Measurements from ENCODE around the gene FRMPD2. TPM values are rescaled to one million over a fixed set of nuclear protein-coding genes. Genes with fewer than 3 reads are reported as not detected.
A peak's percentile ranks its signal among the peaks of the same experiment; 100 is the strongest.

The FRMPD2 gene
- total RNA-seq, 1 experiment from 2014 or later: 0.30 TPM

GRCh38 chr10:48214716-48215485 is 59.6 kb downstream of the FRMPD2 start:
- no TSS peak for BruUV-seq (replicated peaks)
- Histone ChIP-seq H3K27ac (ENCODE audit: low read depth, low read length) (no peak overlapping the region), H3K9me2 (ENCODE audit: insufficient read depth) (0 out of 2 replicates have a peak, but pooled peaks cover 4% of the 10 kb centered on the region), H3K36me3 (ENCODE audit: control insufficient read depth in 1 of 2, insufficient read depth in 2 of 2, low read length in 2 of 2) (no peaks in the 10 kb centered on the region), H3K4me2 (ENCODE audit: low read length) (no peak overlapping the region), H2AFZ (ENCODE audit: low read depth, low read length, poor library complexity, severe bottlenecking) (no peak overlapping the region), H3K4me1 (ENCODE audit: control insufficient read depth in 1 of 2, insufficient read depth in 2 of 2, low read length in 2 of 2) (no peaks in the 10 kb centered on the region), H3K9me3 (ENCODE audit: control insufficient read depth in 1 of 2, insufficient read depth in 1 of 2, low read depth in 1 of 2, low read length in 2 of 2) (no peaks in the 10 kb centered on the region), H3K79me2 (ENCODE audit: insufficient read depth, low read length) (no peaks in the 10 kb centered on the region), H3K9ac (ENCODE audit: low read length) (no peak overlapping the region), H3K4me3 (replicated peaks in 1 of 2; ENCODE audit: low read depth in 1 of 2, low read length in 2 of 2) (no peak overlapping the region), H3K27me3 (ENCODE audit: insufficient read depth, low read length) (peaks cover 4% of the 10 kb centered on the region), H4K20me1 (ENCODE audit: insufficient read depth) (no peaks in the 10 kb centered on the region)
- RAD21 ChIA-PET (ENCODE audit: low non-redundant PET in 1 of 2, low total read pairs in 2 of 2, uncharacterized antibody in 2 of 2, unreplicated experiment in 2 of 2): no interaction called here
- POLR2A ChIA-PET: no interaction called here
- DNase-seq (ENCODE audit: low read depth, low spot score) (no peak), ATAC-seq (peak; percentile 48)
- CTCF ChIA-PET: interaction anchor here (1.2 to 1.8 kb wide), 2 partner anchors 11 kb away, joined by 3 read pairs; no protein-coding TSS in a partner anchor
- TF ChIP-seq ATF3 (IDR thresholded peaks at IDR 0.05) (no peak), CEBPB (IDR thresholded peaks at IDR 0.05; ENCODE audit: low read depth) (no peak), POLR2A (IDR thresholded peaks at IDR 0.05; ENCODE audit: borderline replicate concordance, extremely low read depth, insufficient read depth, insufficient read length) (no peak), REST (IDR thresholded peaks at IDR 0.05; ENCODE audit: low read depth) (no peak), ZFX (IDR thresholded peaks at IDR 0.05) (no peak), CBX3 (IDR thresholded peaks at IDR 0.05; ENCODE audit: low read depth) (no peak), EGR1 (IDR thresholded peaks at IDR 0.05; ENCODE audit: low read depth) (no peak), MAX (IDR thresholded peaks at IDR 0.05) (no peak), SP1 (IDR thresholded peaks at IDR 0.05; ENCODE audit: low read depth) (no peak), POLR2AphosphoS5 (IDR thresholded peaks at IDR 0.05; ENCODE audit: low read depth, low read length) (no peak), EZH2 (IDR thresholded peaks at IDR 0.05) (no peak), CTCF (IDR thresholded peaks at IDR 0.05 in 2 of 3, conservative IDR thresholded peaks at IDR 0.05 in 1 of 3; ENCODE audit: borderline replicate concordance in 1 of 3, insufficient read depth in 1 of 3, low read depth in 2 of 3, low read length in 2 of 3) (no peak), FOSL1 (IDR thresholded peaks at IDR 0.05; ENCODE audit: low read depth) (no peak), RAD21 (IDR thresholded peaks at IDR 0.05; ENCODE audit: low read depth) (no peak), SIN3A (IDR thresholded peaks at IDR 0.05; ENCODE audit: low read depth) (no peak)
- intact Hi-C loops (cut with micrococcal nuclease): loop anchor here (1.0 to 5.0 kb wide), 2 partner anchors 74 to 292 kb away; no protein-coding TSS in a partner anchor
